Choroid plexus epithelial cell (primary cell): ENCODE measurements around the gene IP6K3.

Source experiments
- DNase-seq: peaks from one replicate; pipeline ENCODE4 v3.0.0-alpha.2; 2010; ENCODE audit warnings: low read depth
- H3K4me3 ChIP-seq: 2 replicates; pipeline ENCODE4 v1.5.1; 2011; ENCODE audit warnings: low read depth, mild to moderate bottlenecking, control low read depth, low read length, moderate library complexity
- CTCF ChIP-seq: conservative IDR thresholded peaks from 2 replicates; pipeline ENCODE4 v1.5.1; 2011; ENCODE audit warnings: low read depth, mild to moderate bottlenecking, control low read depth, inconsistent platforms, low read length, moderate library complexity

Gene IP6K3

GRCh38 chr6:33759887-33760629 lies 13.4 kb upstream of the IP6K3 start:
- TF ChIP-seq CTCF: no peak
- no peak for DNase-seq
- H3K4me3 ChIP-seq: no peak overlapping the region

- no peak for TF ChIP-seq CTCF
- H3K4me3 ChIP-seq: no peak overlapping the region
- no peak for DNase-seq
Measured at GRCh38 chr6:33758815-33759216, 12.1 kb upstream of the IP6K3 start.

GRCh38 chr6:33757906-33758305 lies 11.2 kb upstream of the IP6K3 start:
- H3K4me3 ChIP-seq: no peak overlapping the region
- no peak for DNase-seq
- TF ChIP-seq CTCF: no peak

DNA sequence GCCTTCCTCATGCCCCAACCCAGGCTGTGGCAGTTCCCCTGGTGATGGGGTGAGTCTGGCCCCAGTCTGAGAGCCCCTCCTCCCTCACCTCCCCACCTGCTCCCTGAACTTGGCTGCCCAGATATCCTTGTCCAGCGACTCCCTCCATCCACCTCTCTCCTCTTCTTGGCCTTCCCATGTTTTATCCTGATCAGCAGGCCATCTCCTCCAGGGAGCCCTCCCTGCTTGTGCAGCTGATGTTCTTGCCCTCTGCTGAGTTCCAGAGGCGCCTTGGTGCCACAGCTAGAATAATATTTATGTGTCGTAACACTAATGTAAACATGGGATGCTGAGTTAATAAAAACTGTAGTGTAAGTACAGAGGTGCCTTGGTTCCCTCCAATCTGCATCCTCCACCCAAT lies 10.4 kb upstream of the IP6K3 start:
- no peak for DNase-seq
- TF ChIP-seq CTCF: no peak
- no peak overlapping the region for H3K4me3 ChIP-seq

GRCh38 chr6:33756211-33756954 lies 9.7 kb upstream of the IP6K3 start:
- TF ChIP-seq CTCF: no peak

DNA sequence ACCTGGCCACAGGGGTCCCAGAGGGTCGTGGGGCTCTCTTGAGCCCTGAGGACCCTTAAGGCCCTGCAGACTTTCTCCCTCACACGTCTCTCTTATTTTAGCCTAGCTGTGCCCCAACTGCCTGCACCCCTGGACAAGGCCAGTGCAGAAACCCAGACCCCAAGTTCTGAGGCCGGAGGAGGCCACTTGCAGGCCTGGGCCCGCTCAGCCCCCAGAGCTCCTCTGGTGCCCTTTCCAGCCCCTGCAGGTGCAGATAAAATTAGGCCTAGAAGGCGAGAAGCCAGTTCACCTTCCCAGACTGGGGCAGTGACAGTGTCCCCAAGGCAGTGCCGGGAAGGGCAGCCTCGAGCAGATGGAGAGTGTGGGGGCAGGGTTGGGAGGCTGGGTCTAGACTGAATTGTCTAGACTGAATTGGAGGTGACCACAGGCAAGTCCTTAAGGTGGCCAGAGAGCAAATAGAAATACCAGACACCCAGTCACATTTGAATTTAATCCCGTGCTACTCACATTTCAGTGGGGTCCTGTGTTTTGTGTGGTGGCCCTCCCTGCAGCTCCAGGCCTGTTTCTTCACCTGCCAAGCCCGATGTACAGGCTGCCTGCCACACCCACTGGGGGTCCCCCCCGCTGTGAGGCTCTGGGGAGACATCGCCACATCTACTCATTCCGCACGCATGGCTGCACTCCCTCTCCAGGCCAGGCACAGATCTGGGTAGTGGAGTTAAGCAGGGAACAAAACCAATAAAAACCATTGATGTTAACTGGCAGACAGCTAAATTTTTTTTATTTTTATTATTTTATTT lies 8.6 kb upstream of the IP6K3 start:
- TF ChIP-seq CTCF: no peak
- no peak for DNase-seq
- no peak overlapping the region for H3K4me3 ChIP-seq

More at GRCh38 chr6:33756211-33756954, 9.7 kb upstream of the IP6K3 start:
- no peak for DNase-seq
- no peak overlapping the region for H3K4me3 ChIP-seq
